ENCODE data around the gene CFAP100.

Gene CFAP100

DNA sequence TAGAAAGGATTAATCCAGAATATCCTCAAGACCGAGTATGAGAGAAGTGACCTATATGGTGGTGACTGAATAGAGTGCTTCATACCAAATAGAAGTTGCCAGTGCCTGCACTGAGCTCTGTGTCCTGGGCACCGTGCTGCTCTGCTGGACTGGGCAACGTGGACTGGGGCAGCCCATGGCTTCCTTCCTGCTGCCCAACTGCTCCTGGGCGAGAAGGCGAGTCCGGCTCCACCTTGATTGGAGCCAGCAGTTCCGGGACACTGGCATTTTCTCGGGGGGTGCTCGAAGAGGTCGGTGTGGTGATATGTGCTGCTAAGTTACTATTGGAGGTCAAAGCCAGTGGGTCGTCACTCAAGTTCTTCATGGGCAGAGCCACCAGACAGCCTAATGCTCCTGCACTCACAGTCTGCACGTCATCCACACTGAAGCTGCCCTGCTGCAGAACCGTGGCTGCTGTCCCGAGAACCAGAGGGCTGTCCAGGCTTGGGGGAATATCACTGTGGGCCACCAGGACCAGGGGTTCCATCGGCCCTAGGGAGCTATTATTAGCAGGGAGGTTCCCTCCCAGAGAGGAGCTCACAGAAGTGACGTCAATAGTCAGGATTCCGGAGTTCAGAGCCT, 66.9 kb downstream of the CFAP100 start:
- no peak for DNase-seq (ENCODE audit: low read depth)

DNA sequence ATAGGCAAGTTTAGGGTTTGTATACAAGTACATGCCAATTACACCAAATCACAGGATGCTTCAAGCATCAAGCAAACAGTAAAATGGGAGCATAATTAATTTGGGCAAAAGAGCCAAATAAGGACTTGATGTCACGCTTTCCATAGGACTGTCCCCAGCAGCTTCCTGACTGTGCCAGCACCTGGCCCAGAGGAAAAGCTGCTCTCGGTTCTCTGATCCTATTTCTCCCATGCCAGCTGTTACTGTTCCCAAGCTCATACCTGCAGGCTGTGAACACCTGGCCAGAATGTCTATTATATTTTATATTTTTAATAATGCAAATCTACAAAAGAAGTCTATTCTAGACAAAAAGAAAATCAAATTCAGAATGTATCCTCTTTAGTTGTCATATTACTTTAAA, 68.8 kb downstream of the CFAP100 start:
- DNase-seq (ENCODE audit: low read depth), result no peak

DNA sequence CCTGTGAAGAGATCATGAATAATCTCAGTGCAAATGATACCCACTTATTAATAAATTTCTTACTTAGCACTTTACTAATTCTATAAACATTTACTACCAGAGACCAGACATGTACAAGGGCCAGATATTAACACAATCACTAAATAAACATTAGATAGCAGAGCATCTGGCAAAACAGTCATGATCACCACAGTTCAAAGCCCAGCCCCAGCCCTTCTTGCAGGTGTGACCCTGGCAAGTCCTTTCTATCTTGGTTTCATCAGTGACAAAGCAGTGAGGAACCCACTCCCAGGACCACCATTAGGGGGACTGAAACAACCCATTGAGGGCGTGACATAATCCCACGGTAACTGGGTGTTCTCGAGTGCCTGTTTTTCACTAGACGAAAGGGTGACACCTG, 69.4 kb downstream of the CFAP100 start:
- DNase-seq (ENCODE audit: low read depth), result no peak

DNA sequence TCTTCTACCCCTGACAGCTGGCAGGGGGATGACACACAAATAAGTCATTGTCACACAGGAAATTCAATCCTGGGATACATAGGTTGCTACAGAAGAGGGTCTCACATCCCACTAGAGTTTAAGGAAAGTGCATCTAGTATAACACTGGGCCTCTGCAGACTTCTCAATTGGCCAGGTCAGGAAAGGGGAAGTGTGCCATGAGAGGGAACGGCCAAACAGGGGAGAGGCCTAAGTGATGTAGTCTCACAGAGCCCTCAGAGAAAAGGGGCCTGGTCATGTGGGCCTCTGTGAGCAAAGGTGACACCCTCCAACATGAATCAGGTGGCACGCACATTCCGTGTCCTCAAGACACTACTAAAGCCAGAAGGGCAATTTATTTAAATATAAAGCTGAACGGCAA, 69.8 kb downstream of the CFAP100 start:
- DNase-seq (ENCODE audit: low read depth), result no peak

DNA sequence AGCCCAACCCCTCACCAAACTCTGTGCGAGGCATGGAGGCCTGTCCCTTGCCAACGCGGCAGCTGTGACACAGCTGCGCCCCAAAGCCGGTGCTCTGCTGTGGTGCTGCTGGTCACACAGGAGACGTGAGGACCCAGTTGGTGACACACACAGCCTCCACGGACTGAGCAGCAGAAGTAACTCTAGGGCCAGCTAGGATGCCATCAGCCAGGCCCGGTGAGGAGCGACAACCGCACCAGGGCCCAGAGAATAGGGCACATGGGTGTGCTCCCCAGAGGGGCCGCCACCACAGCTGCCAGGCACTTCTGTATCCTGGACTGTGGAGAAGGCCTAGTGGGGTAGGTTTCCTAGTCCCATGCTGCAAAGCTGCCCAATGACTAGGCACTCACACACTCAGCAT, 70.3 kb downstream of the CFAP100 start:
- no peak for DNase-seq (ENCODE audit: low read depth)

DNA sequence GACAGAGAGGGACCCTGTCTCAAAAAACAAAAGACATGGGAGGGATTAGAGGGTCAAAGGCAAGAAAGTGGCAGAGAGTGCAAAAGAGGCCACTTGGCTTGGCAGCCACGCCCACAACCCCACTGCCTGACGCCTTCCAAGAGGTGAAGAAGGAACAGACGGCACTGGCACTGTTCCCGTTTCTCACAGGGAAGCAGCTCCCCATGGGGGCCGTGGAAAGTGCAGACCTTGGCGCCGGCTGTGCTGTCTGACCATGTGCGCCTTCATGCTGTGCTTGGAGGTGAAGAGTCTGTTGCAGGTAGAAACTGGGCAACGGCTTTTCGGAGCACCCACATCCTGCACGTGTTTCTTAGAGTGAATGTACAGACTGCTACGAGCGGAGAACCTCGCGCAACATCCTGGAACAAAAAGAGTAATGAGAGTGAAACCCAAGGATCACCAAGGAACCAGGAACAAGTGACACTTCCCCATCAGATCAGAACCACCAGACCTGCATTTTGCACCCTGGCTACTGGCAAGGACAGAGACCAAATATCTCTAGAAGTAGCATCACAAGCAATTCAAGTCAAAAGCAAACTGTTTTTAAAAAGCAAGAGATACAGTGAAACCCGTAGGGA, 71.3 kb downstream of the CFAP100 start:
- DNase-seq (ENCODE audit: low read depth), result no peak

DNA sequence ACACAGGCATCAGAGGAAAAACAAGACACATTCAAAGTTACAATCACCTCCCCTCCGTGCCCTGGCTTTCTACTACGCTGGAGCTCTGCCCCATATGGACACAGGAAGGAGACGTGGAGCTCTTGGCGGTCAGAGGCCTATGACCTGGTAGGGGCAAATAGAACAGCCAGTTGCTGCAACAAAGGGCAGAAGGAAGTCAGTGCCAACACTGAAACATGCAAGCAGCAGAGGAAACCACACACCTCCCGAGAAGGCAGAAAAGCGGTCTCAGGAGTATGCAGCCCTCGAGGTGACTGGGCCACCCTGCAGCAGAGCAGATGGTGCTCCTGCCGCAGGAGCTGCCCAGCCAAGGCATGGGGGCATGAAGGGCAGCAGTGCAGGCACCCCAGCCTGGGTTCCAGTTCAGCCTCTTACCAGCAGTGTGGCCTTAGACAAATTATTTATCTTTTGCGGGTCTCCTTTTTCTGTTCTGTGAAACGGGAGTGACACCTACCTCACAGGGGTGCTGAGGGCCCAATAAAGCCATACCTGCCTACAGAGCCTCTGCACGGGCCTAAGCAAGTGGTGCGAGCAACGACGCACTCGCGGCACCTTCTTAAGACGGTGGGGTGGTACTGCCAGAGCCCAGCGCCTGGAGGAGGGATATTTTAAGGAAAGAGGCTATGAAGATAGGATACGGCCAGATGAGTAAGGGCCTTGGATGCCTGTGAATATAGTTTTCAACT, 72.3 kb downstream of the CFAP100 start:
- no peak for DNase-seq (ENCODE audit: low read depth)

DNA sequence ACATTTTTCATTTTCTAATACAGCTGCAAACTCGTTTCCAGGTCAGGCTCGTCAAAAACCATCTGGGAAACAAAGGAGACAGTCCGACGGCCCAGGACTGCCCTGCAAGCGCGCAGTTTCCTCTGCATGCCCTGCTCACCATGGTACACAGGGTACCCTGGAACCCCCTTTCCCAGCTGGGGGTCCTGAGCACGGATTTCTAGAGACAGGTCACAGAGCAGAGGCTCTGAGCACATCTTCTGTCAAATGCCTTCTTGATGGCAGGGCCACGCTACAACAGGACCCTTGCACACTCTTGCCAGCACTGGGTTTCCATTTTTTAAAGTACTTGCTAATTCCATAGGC, 72.9 kb downstream of the CFAP100 start:
- no peak for DNase-seq (ENCODE audit: low read depth)

DNA sequence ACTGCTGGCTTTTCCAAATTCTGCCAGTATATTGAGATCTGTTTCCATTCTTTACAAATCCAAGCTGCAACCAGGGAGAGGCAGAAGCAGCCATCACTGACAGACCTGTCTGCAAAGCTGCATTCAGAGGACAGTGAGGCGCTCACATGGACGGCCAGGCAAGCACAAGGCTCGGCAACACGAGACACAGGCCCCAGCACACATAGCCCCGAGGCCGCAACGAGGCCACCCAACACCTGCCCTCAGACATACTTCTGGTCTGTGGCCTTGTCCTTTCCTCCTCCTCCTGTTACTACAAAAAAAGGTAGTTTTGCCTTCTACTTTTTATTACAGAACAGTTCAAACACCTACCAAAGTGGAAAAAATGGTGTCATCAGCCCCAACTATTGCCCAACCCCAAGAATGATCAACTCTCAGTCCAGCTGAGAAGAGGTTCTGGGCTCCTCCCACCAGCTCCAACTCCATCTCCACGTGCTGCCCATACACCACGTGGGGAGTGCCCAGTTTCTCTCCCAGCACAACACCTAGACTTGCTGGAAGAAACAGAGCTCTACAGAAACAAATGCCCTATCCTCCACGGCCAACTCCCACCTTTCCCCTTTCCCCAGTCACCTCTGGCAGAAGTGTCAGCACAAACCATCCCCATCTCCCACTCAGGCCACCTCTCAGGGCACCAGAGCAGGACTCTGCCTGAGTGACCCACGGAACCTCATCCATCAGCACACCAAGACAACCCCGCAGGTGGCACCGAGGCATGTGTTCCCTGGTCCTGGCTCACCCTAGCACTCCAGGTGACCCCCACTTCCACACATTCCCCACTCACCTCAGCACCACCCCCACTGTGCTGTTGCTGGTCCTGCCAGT, 73.6 kb downstream of the CFAP100 start:
- no peak for DNase-seq (ENCODE audit: low read depth)

DNA sequence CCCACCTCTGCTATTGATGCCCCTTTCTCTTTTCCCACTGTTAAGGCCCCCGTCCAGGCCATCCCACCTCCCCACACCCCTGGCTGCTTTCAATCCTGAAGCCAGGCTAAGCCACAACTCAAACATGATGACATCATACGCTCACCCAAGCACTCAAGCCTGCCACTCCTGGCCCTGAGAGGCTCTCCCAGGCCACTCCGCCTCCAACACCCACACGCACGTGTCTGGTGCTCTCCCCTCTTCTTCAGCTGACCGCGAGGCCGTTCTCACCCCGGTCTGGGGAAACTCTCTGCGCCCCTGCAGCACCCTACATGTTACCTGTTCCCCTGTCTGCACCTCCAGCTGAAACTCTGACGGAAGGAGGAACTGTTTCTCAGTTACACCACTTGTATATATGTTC, 74.8 kb downstream of the CFAP100 start:
- no peak for DNase-seq (ENCODE audit: low read depth)

DNA sequence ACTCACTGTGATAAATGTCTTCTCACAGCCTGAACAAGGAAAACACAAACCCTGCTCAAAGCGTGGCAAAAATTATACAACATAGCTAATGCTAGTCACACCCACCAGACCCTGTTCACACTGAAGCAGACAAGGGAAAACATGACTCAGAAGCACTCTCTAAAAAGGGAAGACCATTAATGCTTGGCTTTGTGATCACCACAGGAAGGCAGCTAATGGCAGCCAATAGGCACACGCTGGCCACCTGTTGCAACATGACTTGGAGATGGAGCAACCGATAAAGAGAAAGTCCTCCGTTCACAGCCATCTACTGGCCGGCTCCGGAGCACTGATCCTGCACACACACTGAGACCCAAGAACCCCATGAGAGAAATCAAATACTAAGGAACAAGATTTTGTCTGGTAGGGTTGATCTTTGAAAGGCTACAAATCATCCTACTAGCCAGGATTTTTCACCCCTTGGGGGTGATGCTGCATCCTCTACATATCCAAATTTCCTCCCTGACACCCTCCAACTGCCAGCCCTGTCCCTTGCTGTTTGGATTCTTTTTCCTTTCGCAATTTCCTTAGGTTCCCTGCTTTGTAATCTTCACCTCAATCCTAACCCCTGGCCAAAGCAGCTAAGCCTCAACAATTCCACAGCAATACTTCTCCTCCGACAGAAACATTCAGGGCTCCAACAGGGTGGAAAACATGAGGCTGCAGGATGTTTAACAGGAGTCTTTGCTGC, 77.7 kb downstream of the CFAP100 start:
- DNase-seq (ENCODE audit: low read depth), result no peak

DNA sequence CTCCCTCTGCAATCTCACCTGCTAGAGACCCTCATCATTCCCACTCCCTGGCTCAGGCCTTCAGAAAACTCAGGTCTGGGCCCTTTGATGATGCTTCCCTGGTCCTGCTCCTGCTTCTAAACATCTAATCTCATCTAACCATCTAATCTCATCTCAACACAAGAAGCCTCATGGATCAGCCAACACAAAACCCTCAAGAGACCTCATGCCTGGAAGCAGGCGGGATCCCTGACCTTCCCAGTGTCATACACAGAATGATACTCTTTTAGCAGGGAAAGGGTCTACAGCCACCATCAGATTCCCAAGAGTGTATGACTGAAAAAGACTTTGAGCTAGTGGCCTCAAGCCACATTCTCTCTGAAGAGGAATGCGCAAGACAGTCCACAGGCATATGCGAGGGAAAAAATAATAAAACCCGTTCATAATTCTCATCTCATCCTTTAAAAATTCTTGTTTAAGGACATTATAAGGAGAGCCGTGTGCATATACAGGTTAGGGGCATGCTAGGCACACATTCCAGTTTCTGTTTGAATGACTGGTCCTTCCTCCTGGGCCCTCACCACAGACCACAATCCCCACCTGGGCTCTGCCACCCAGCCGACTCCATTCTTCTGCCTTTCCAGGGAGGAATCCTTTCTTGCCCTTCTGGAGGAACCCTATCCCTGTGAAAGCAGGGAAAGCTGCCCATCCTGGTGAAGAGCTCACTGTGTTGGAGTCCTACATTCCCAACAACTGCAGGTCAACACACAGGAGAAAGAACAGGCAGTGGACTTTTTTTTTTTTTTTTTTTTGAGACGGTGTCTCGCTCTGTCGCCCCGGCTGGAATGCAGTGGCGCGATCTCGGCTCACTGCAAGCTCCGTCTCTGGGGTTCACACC, 78.8 kb downstream of the CFAP100 start:
- DNase-seq (ENCODE audit: low read depth), result no peak

DNA sequence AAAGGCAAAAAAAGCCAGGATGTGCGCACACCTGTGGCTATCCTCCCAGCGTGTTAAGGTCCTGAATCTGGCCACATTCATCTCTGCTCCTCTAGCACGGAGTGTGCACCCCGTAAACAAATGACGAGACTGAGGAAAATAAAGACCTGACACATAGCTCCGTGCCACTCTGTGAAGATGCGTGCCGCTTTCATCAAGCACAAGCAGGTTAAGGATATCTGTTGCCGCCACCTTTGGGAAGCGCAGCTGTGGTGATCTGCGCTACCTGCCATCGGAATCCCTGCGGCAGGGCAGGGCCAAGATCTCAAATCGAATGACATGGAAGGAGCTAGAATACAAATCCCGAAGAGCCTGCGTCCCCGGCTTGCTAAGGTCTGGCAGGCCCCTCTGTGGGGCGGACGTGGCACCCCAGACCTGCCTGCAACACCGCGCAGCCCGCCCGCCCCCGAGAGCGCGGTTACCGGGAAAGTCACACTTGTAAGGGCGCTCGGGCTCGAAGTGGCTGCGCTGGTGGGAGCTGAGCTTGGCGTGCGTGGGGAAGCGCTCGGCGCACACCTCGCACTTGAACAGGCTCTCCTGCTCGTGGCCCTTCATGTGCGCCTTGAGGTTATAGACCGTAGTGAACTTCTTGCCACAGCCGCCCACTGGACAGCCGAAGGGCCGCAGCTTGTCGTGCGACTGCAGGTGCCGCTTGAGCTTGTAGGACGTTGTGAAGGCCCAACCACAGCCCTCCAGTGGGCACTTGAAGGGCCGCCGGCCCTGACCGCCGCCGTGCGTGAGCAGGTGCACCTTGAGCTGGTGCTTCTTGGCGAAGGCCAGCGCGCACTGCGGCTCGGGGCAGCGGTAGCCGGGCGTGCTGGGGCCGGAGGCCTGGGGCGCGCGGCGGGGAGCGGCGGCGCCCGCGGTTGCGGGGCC, 80.0 kb downstream of the CFAP100 start:
- no peak for DNase-seq (ENCODE audit: low read depth)

DNA sequence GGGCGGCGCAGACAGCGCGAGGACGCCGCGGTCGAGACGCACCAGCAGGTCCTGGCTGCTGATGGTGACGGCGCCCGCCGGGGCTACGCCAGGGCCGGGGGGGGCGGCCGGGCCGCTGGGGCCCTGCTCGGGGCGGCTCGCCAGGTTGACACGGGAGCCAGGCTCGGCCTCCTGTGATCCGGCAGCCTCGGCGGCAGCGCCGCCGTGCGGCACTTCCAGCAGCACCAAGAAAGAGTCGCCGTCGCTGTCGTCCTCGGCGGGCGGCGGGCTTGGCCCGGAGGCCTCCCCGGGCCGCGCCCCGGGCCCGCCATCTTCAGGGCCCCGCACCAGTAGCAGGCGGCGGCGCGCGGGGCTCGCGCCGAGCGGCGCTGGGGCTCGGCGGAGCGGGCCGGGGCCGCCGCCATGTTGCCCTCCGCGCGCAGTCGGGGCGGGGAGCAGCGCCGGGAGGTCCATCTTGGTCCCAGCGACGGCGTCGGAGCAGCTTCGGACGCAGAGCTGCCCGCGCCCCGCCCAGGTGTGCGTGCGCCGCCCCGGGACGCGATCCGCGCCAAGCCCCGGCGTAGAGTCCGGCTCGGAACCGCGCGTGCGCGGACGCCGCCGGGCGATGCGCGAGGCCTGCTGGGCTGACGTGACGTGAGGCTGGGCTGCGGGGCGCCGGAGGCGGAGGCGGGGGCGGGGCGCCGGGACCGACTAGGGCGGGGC, 80.9 kb downstream of the CFAP100 start, which contains the start of gene ZXDC:
ZXDC (minus strand) TSS at position 479 of the 702 bp plus-strand sequence; CDS start at position 453, 26 bp downstream.
- peak; percentile 87 for DNase-seq (ENCODE audit: low read depth)

DNA sequence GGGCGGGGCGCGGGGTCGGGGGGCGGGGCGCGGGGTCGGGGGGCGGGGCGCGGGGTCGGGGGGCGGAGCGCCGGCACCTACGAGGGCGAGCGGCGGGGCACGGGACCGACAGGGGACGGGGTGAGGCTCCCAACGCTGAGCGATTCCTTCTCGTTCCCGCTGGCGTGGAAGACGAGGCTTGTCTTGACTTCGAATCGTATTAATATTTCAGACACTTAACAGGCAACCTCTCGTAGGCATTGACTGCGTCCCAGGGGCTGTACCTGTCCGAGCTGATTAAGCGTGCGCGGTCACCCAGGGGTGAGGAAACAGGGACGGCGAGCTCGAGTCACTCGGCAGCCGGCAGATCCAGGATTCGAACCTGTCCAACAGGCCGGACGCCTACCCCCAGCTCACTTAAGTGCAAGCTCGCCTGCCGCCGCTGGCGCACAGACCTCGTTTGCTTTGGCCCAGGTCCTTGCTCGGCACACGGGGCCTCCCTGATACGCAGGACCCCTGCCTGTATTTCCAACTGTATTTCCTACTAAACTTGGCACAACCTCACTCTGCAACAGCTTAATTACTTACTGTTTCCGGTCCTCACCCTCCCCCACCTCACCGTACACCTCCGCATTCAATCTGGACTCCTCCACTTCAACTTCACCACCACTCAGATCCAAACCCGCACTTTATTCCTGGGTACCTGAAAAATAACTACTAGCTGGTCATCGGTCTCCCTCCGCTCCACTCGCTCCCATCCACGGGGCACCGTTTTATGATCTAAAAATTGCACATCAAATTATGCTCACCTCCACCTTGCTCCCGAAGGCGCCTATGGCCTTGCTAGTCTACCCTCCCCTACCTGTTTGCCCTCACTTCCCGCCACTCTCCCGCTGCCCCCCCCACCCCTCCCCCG, 81.7 kb downstream of the CFAP100 start:
- no peak for DNase-seq (ENCODE audit: low read depth)

DNA sequence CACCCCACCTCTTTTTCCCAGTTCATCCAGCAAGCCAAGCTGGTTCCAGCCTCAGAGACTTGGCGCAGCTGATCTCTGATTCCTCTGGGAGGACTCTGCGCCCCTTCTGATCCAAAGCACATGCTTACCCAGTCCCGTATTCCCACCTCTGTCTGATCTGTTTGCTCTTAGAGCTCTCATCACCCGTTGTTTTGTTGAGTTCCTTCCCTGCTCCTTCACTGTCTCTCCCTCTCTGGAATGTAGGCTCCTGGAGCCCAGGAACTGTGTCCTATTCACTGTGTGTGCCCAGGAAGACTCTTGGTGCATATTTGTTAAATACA, 82.3 kb downstream of the CFAP100 start:
- DNase-seq (ENCODE audit: low read depth), result no peak

DNA sequence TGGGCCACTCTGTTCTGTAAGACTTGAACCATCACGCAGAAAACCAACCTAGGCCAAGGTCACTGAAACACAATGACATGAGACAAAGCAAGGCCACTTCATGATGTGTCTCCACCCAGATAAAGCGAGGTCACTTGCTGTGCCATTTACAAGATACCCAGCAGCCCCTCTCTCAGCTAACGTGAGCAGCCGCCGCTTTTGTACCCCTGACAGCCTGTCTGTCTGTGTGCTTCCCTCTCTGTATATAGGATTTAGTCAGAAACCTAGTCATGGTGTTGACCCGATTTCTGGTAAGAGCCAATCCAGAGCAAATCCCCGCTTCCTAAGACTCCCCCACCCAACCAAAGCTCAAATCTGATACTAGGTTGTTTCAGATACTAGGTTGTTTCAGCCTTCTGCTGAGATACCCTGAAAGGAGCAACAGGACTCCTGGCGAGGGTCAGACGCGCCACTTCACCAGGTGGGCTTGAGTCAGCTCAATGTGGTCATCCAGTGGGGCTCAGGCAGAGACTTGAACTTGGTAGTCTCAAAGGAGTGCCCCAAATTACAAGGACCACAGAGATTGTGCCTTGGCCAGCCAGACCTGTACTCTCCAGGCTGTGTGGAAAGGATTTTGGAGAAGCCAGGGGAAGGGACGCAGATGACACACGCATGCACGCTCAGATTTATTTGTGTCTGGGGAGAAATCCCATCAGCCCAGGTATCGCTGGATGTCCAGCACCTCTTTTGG, 84.0 kb downstream of the CFAP100 start:
- DNase-seq (ENCODE audit: low read depth), result no peak

DNA sequence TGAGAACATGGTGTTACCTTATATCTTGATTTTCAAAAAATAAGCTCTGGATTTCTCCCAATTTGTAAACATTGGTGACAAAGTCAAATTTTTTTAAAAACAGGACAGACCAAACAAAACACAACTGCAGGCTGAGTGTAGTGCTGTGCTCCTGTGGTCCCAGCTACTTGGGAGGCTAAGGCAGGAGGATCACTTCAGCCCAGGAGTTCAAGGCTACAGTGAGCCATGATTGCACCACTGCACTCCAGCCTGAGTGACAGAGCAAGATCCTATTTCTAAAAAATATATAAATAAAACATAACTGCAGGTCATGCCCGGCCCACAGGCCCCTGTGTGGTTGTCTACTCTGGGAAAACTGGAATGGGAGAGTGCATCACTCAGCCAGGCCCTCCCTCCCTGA, 84.9 kb downstream of the CFAP100 start:
- no peak for DNase-seq (ENCODE audit: low read depth)
